ENCODE measurements around the gene GALNT2.

The GALNT2 gene

GRCh38 chr1:230066031-230066430 is 1.0 kb upstream of the GALNT2 start:
- peak overlapping the region; percentile 82 for H3K4me3 ChIP-seq (ENCODE audit: low read depth, low read length)

GRCh38 chr1:230067419-230067870 is 407 bp downstream of the GALNT2 start:
- peak; percentile 46 for DNase-seq (ENCODE audit: low read depth)
- no peak for TF ChIP-seq CTCF (conservative IDR thresholded peaks at IDR 0.05; ENCODE audit: low read depth, low read length)
- peak overlapping the region; percentile 82 for H3K4me3 ChIP-seq (ENCODE audit: low read depth, low read length)

More at GRCh38 chr1:230066031-230066430, 1.0 kb upstream of the GALNT2 start:
- no peak for DNase-seq (ENCODE audit: low read depth)
- TF ChIP-seq CTCF (conservative IDR thresholded peaks at IDR 0.05; ENCODE audit: low read depth, low read length), result no peak

- H3K4me3 ChIP-seq (ENCODE audit: low read depth, low read length), result peak overlapping the region; percentile 82
- peak; percentile 40 for TF ChIP-seq CTCF (conservative IDR thresholded peaks at IDR 0.05; ENCODE audit: low read depth, low read length)
- peak; percentile 39 for DNase-seq (ENCODE audit: low read depth)
Observed at GRCh38 chr1:230067871-230068620, 1.0 kb downstream of the GALNT2 start.

GRCh38 chr1:230068621-230068873 is 1.5 kb downstream of the GALNT2 start:
- peak overlapping the region; percentile 82 for H3K4me3 ChIP-seq (ENCODE audit: low read depth, low read length)
- TF ChIP-seq CTCF (conservative IDR thresholded peaks at IDR 0.05; ENCODE audit: low read depth, low read length), result no peak
- DNase-seq (ENCODE audit: low read depth), result no peak

GRCh38 chr1:230068952-230069684 is 2.1 kb downstream of the GALNT2 start:
- TF ChIP-seq CTCF (conservative IDR thresholded peaks at IDR 0.05; ENCODE audit: low read depth, low read length), result peak; percentile 20
- DNase-seq (ENCODE audit: low read depth), result no peak
- peak overlapping the region; percentile 82 for H3K4me3 ChIP-seq (ENCODE audit: low read depth, low read length)

GRCh38 chr1:230069796-230070195 is 2.8 kb downstream of the GALNT2 start:
- no peak for TF ChIP-seq CTCF (conservative IDR thresholded peaks at IDR 0.05; ENCODE audit: low read depth, low read length)
- DNase-seq (ENCODE audit: low read depth), result no peak
- no peak overlapping the region for H3K4me3 ChIP-seq (ENCODE audit: low read depth, low read length)
